Stimulated activated CD8-positive, alpha-beta memory T cell treated with anti-CD3 and anti-CD28 coated beads, Interleukin-15, amount 100 ng/mL, for 48 hours (primary cell): Measurements from ENCODE around the gene HSPA12A.

ENCODE experiments used
- DNase-seq, 2 donors: peaks; one replicate each; pipeline ENCODE4 v3.0.0-alpha.2; 2020; ENCODE audit warnings: low read depth in 2 of 2

HSPA12A gene, protein sequence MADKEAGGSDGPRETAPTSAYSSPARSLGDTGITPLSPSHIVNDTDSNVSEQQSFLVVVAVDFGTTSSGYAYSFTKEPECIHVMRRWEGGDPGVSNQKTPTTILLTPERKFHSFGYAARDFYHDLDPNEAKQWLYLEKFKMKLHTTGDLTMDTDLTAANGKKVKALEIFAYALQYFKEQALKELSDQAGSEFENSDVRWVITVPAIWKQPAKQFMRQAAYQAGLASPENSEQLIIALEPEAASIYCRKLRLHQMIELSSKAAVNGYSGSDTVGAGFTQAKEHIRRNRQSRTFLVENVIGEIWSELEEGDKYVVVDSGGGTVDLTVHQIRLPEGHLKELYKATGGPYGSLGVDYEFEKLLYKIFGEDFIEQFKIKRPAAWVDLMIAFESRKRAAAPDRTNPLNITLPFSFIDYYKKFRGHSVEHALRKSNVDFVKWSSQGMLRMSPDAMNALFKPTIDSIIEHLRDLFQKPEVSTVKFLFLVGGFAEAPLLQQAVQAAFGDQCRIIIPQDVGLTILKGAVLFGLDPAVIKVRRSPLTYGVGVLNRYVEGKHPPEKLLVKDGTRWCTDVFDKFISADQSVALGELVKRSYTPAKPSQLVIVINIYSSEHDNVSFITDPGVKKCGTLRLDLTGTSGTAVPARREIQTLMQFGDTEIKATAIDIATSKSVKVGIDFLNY

DNA sequence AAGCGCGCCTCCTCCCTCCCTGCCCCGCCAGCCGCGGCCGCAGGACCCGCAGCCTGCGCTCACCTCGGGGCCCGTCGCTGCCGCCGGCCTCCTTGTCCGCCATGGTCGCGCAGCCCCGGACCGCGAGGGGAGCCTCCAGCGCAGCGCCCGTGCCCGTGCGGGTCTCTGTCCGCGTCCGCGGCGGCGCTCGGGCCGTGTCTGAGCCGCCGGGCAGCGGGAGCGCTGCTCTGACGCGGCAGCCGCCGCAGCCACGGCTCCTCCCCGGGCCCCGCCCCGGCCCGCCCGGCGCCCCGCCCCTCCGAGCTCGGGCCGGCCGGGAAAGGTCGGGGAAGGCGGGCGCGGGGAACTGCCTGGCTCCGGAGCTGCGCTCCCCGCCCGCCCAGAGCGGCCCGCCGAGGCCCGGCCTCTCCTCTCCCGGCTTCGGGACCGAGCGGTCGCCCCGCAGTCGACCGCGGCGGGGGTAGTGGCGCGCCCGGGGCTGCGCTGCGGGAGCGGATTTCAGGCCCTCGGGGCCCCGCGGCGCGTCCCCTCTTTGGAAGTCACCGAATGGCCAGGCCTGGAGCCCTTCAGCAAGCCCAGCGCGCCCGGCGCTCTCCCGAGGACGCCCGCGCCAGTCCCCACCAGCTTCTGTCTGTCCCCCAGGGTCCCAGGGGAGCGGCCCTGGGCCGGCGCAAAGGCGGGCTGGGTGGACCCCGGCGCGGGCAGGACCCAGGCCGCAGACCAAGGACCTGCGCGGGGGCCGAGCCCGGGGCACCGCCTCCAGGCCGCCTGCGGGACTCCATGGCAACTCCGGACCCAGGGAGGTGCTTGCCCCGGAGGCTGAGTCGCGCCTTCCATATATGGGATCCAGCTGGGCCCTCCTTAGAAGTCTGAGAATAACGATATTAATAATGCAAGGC lies at the start of gene HSPA12A:
HSPA12A (minus strand) TSS at position 200 of the 899 bp plus-strand sequence; CDS start at position 103, 97 bp downstream.
- peak in 1 of 2 donors; percentile 51 for DNase-seq

DNA sequence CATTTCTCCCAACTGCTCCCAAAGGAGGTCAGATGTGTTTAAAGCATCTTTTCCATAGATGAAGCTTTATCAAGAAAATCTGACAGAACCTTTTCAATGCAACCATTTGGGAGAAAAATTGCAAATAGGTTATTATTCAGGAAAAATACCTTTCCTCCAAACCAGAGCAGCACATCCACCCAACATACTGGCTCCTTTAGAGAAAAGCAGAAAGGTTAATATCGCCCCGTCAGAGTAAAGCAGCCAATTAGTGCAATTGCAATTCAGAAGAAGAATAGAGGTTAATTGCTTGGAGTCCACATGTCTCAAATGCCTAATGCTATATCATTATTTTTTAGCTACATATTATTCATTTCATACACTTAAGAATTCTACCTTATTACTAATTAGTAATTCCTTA lies 48.9 kb upstream of the HSPA12A start:
- no peak for DNase-seq

- peak; percentile 60 to 70 for DNase-seq
Measured at GRCh38 chr10:116787893-116788665, 45.7 kb upstream of the HSPA12A start.

- DNase-seq, result no peak
Measured at GRCh38 chr10:116787053-116787659, 44.8 kb upstream of the HSPA12A start.

DNA sequence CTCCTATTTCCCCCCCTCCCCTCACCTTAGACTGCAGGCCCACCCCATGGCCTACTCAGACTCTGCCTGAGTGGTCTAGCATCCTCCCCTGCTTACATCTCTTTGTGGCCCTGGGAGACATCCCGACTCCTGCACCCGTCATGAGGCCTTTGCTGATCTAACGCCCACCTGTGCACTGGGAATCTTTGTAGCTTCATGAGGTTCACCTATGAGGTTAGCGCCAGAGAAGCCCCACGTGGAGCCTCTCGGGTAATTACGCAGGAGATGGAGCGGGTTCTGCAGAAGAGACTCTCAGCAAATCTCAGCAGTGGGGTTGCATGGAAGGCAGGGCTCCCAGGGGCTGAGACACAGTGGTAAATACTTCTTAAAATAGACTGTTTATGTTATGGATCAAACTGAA lies 43.5 kb upstream of the HSPA12A start:
- no peak for DNase-seq

DNA sequence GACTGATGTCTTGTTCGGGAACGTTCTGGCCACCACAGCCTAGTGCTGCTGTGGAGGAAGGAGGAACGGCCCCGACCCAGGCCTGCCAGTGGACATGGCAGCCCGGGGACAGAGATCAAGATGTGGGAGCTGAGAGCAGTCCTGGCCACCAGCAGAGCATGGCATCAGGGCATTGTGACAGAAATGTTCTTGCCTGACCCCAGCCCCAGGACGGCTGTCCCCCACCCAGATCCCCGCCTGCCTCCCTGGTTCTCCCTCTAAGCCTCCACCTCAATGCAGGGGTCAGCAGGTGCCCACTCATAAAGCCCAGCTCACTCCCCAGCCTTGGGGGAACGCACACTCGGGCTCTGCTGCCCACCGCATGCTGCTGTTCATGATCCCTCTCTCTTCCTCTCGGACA lies 42.9 kb upstream of the HSPA12A start:
- DNase-seq, result no peak

DNA sequence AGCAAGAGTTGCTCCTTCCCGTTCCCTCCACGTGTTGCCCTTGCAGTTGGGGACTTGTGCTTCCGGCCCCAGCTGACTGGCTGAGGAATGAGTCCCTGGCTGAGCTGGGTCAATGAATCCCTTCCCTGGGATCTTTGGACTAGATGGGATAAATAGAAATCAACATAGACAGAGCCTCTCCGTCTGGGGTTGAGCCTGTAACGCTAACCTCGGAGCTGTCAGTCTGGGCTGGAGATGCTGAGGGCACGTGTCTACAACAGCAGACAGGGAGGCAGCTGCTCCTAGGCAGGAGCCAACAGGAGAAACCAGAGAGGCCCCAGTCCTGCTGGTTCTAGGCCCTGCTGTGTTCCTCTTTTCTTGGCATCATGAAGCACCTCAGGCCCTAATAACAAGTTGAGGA lies 42.3 kb upstream of the HSPA12A start:
- no peak for DNase-seq

DNA sequence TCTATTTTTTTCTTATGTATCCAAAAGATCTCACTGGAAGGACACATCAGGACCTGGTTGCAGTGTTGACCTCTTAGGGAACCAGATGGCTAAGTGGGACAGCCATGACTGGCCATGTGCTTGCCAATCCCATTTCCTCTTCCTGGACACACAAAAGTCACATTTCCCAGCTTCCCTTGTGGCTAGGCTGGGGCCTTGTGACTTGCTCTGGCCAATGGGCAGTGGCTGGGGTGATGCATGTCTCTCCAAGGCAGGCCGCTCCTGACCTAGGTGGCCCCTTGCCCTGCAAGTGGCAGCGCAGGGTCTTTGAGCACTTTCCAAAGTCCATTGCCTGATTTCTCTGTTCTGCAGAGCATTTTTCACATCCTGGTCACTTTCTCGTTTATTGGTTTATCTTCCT lies 41.7 kb upstream of the HSPA12A start:
- DNase-seq, result no peak

DNA sequence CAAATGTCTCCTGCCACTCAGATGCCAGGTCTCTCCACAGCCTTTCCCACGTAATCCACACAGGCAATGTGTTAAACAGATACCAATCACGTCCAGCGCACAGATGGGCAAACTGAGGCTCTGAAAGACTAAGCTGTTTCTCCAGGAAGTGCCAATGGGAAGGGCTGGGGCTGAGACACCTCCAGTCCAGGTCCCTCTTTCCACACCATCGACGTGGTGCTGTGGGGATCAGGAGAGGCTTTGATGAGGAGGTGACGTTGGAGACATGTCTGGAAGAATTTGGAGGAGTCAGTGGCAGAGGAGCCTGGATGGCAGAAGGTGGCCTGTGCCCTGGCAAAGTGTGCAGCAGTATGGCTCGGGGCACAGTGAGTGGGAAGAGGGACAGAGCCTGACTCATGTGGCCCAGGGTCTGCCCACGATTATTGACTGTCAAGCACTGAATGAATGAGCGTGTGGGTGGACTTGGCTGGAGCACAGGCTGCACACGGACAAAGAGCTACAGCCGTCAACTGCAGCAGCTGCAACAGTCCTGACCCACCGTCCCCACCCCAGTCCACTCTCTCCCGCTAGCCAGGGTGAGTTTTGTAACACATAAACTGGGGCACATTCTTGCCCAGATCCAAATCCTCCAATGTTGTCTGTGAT lies 40.8 kb upstream of the HSPA12A start:
- no peak for DNase-seq

DNA sequence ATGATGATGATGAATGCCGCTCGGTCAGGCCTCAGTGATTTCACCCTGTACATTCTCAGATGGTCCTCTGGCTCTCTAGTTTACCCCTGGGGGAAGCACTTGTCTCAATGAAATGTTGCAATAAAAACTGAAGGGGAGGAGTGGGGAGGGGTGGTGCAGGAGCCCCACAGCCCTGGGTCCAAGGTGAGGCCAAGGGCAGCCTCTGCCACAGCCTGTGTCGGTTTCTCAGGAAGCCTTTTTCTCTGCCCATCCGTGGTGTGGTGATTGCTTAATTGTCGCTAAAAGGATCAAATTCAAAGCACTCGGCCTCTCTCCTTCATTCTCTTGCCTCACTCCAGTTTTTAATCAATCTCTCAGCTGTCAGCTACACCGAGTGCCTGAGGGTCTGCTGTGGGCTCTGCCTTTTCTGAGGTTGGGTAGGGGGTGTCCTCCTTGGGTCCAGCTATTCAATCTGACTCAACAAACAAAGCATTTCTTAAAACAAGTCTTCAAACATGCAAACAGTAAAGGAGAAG lies 39.1 kb upstream of the HSPA12A start:
- no peak for DNase-seq

DNA sequence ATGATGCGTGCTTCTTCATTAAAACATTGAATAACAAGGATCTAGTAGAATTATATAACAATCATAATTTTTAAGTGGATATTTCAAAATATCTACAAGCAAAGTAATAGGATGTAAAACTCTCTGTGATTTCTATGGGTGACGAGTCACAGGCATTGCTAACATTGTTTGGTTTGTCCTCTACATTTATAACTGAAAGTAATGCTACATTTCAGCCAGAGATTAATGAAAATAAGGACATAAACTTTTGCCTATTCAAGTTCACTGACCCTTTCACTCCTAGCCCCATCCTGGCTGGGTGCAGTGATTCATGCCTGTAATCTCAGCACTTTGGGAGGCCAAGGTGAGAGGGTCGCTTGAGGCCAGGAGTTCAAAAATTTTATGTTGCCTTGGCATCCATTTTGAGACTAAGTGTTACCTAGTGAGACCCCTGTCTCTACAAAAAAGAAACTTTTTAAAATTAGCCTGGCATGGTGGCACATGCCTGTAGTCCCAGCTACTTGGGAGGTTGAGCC lies 38.4 kb upstream of the HSPA12A start:
- no peak for DNase-seq

DNA sequence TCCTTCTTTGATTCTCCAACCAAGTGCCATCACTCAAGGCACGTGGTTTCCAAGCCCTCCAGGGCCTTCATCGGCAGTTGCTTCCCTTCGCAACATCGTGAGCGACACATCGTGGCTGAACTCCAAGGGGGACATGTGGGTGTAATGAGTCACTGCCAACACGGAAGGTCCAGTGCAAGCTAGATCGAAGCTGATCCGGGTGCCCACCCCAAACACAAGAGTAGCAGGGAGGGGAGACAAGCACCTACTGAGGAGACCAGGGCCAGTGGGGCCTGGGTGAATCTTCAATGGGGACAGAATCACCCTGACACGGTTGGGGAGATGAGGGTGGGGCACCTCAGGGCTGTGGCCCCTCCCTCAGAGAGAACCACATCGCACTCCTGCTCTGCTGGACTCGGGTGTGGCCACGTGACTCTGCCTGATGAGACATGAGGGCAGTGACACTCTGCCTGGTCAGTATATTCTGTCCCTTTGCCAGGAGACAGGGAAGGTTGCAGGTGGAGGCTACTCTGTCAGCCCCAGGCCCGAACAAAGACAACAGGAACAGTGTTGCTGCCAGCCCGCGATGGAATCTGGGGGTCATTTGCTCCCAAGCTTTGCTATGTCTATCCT lies 36.8 kb upstream of the HSPA12A start:
- DNase-seq, result no peak

GRCh38 chr10:116777006-116777405 lies 34.6 kb upstream of the HSPA12A start:
- DNase-seq, result no peak

- DNase-seq, result no peak
Measured at GRCh38 chr10:116775488-116776400, 33.4 kb upstream of the HSPA12A start.

- DNase-seq, result no peak
Measured at GRCh38 chr10:116774728-116775151, 32.4 kb upstream of the HSPA12A start.

- no peak for DNase-seq
Measured at GRCh38 chr10:116772909-116773705, 30.7 kb upstream of the HSPA12A start.

- no peak for DNase-seq
Measured at GRCh38 chr10:116771959-116772585, 29.7 kb upstream of the HSPA12A start.
